Putamen (tissue), 1 donor: Measurements from ENCODE around the gene ECM1.
A peak's percentile ranks its signal among the peaks of the same experiment; 100 is the strongest.

Experiments
- DNase-seq: peaks from one replicate; pipeline ENCODE4 v3.0.0-alpha.2; 2016; ENCODE audit warnings: low spot score

Gene ECM1

GRCh38 chr1:150558761-150559655, 51.1 kb downstream of the ECM1 start:
- no peak for DNase-seq

- DNase-seq, result no peak
These were observed 51.7 kb downstream of the ECM1 start for GRCh38 chr1:150559656-150560010.

GRCh38 chr1:150560011-150560438, 52.1 kb downstream of the ECM1 start:
- DNase-seq, result no peak

- peak; percentile 65 for DNase-seq
These were observed 52.8 kb downstream of the ECM1 start for GRCh38 chr1:150560576-150561253.

GRCh38 chr1:150561254-150561973, 53.5 kb downstream of the ECM1 start:
- DNase-seq, result peak; percentile 86

GRCh38 chr1:150561974-150562445, 54.1 kb downstream of the ECM1 start:
- DNase-seq, result peak; percentile 50

- DNase-seq, result no peak
These were observed 54.8 kb downstream of the ECM1 start for GRCh38 chr1:150562446-150563339.
